ENCODE data around the gene SLC49A4.

SLC49A4 gene

DNA sequence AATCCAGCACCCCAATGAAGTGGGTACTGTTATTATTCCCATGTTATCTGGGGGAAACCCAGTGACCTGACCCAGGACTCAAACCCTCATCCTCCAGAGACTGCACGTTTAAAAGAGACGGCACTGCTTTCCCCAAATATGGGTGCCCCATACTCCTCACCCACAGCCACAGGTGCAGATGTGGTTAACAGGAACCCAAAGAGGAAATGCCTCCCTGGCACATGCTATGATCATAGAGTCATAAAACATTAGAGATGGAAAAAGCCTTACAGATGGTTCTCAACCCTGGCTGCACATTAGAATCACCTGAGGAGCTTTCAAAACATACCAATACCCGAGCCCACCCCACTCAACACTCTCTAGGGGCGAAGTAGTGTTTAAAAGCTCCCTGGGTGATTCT lies 121.2 kb downstream of the SLC49A4 start:
- Histone ChIP-seq H3K79me2 (ENCODE audit: insufficient read depth, low read length) (no peaks in the 10 kb centered on the region), H3K9me3 (ENCODE audit: low read length) (no peaks in the 10 kb centered on the region), H3K9me2 (ENCODE audit: low read depth, low read length) (no peaks in the 10 kb centered on the region), H3K27ac (ENCODE audit: low read depth, low read length, poor library complexity, severe bottlenecking) (no peak overlapping the region), H3K4me1 (ENCODE audit: insufficient read depth, low read length, severe bottlenecking) (no peaks in the 10 kb centered on the region), H4K20me1 (ENCODE audit: insufficient read depth, low read length) (no peaks in the 10 kb centered on the region), H3K36me3 (ENCODE audit: insufficient read depth, low read length) (no peaks in the 10 kb centered on the region), H3F3A (ENCODE audit: insufficient read depth, low read length) (no peaks in the 10 kb centered on the region), H3K9ac (ENCODE audit: low read length) (no peak overlapping the region), H3K4me3 (ENCODE audit: low read depth, low read length, poor library complexity, severe bottlenecking) (no peak overlapping the region), H2AFZ (ENCODE audit: low read length) (no peak overlapping the region), H3K4me2 (ENCODE audit: low read length) (no peak overlapping the region), H3K27me3 (ENCODE audit: insufficient read depth, low read length) (peaks cover 10% of the 10 kb centered on the region; the same call in 1 of the 2 replicates)
- TF ChIP-seq EZH2 (IDR thresholded peaks at IDR 0.05; ENCODE audit: borderline replicate concordance, low read length): no peak
- TF ChIP-seq, protein P1, sequence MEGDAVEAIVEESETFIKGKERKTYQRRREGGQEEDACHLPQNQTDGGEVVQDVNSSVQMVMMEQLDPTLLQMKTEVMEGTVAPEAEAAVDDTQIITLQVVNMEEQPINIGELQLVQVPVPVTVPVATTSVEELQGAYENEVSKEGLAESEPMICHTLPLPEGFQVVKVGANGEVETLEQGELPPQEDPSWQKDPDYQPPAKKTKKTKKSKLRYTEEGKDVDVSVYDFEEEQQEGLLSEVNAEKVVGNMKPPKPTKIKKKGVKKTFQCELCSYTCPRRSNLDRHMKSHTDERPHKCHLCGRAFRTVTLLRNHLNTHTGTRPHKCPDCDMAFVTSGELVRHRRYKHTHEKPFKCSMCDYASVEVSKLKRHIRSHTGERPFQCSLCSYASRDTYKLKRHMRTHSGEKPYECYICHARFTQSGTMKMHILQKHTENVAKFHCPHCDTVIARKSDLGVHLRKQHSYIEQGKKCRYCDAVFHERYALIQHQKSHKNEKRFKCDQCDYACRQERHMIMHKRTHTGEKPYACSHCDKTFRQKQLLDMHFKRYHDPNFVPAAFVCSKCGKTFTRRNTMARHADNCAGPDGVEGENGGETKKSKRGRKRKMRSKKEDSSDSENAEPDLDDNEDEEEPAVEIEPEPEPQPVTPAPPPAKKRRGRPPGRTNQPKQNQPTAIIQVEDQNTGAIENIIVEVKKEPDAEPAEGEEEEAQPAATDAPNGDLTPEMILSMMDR (IDR thresholded peaks at IDR 0.05; ENCODE audit: low read length): no peak

DNA sequence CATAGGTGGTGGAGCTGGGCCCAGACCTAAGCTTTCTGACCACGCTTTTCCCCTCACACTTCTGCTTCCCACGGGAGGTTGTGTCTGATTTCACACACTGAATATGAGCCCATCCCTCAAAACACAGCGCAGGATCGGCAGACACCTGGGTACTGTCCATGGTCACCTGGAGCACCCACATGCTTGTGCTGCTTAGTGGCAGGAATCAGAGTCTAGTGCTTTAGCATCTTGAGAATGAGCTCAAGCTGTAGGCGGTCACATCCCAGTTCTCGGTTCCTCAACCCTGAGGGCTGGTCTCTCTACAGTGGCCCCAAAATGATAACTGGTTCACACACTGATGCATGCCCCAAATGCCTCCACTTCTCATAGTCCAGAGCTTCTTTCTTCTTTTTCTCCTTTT lies 121.7 kb downstream of the SLC49A4 start:
- no peak for TF ChIP-seq EZH2 (IDR thresholded peaks at IDR 0.05; ENCODE audit: borderline replicate concordance, low read length)
- TF ChIP-seq, protein P1 (IDR thresholded peaks at IDR 0.05; ENCODE audit: low read length): no peak

DNA sequence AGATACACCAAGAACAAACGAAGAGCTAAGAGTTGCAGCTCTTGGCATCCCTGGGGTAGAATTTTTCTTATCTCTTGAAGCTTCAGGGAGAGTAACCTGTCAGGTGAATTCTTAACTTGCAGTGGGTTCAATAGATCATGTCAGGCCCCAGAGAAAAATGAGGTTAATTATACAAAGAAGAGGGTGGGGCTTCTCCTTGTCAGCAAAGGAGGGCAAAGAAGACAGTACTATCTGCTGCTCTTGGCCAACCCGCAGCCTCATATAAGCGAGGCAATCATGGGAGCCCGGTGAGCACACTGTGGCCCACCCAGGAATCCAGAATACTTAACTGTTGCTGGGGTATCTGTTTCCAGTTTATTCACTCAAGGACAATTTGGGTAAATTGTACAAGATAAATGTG lies 122.5 kb downstream of the SLC49A4 start:
- Histone ChIP-seq H3K79me2 (ENCODE audit: insufficient read depth, low read length) (no peaks in the 10 kb centered on the region), H3K9me3 (ENCODE audit: low read length) (no peaks in the 10 kb centered on the region), H3K9me2 (ENCODE audit: low read depth, low read length) (no peaks in the 10 kb centered on the region), H3K4me3 (ENCODE audit: low read depth, low read length, poor library complexity, severe bottlenecking) (no peak overlapping the region), H3K4me2 (ENCODE audit: low read length) (no peak overlapping the region), H3K27me3 (ENCODE audit: insufficient read depth, low read length) (peaks cover 10% of the 10 kb centered on the region; the same call in 1 of the 2 replicates), H3K4me1 (ENCODE audit: insufficient read depth, low read length, severe bottlenecking) (no peaks in the 10 kb centered on the region), H2AFZ (ENCODE audit: low read length) (no peak overlapping the region), H4K20me1 (ENCODE audit: insufficient read depth, low read length) (no peaks in the 10 kb centered on the region), H3K9ac (ENCODE audit: low read length) (no peak overlapping the region), H3K27ac (ENCODE audit: low read depth, low read length, poor library complexity, severe bottlenecking) (no peak overlapping the region), H3K36me3 (ENCODE audit: insufficient read depth, low read length) (no peaks in the 10 kb centered on the region), H3F3A (ENCODE audit: insufficient read depth, low read length) (no peaks in the 10 kb centered on the region)
- TF ChIP-seq EZH2 (IDR thresholded peaks at IDR 0.05; ENCODE audit: borderline replicate concordance, low read length): no peak
- TF ChIP-seq, protein P1 (IDR thresholded peaks at IDR 0.05; ENCODE audit: low read length): no peak

More for the DNA sequence above, 121.7 kb downstream of the SLC49A4 start:
- Histone ChIP-seq H3K4me2 (ENCODE audit: low read length) (no peak overlapping the region), H3K4me1 (ENCODE audit: insufficient read depth, low read length, severe bottlenecking) (no peaks in the 10 kb centered on the region), H3F3A (ENCODE audit: insufficient read depth, low read length) (no peaks in the 10 kb centered on the region), H3K36me3 (ENCODE audit: insufficient read depth, low read length) (no peaks in the 10 kb centered on the region), H3K27me3 (ENCODE audit: insufficient read depth, low read length) (peaks cover 10% of the 10 kb centered on the region; the same call in 1 of the 2 replicates), H3K9me3 (ENCODE audit: low read length) (no peaks in the 10 kb centered on the region), H3K9me2 (ENCODE audit: low read depth, low read length) (no peaks in the 10 kb centered on the region), H4K20me1 (ENCODE audit: insufficient read depth, low read length) (no peaks in the 10 kb centered on the region), H3K4me3 (ENCODE audit: low read depth, low read length, poor library complexity, severe bottlenecking) (no peak overlapping the region), H3K27ac (ENCODE audit: low read depth, low read length, poor library complexity, severe bottlenecking) (no peak overlapping the region), H3K9ac (ENCODE audit: low read length) (no peak overlapping the region), H3K79me2 (ENCODE audit: insufficient read depth, low read length) (no peaks in the 10 kb centered on the region), H2AFZ (ENCODE audit: low read length) (no peak overlapping the region)
